Neural progenitor cell (in vitro differentiated cells): Measurements from ENCODE around the gene COX10. TPM values are rescaled to one million over a fixed set of nuclear protein-coding genes. Genes with fewer than 3 reads are reported as not detected.

Source experiments
- DNase-seq: peaks from one replicate; pipeline ENCODE4 v3.0.0-alpha.2; 2016; ENCODE audit warnings: low spot score
- H2AFZ ChIP-seq: fragments of 200-600 bp; sonication (generic); replicated peaks from 2 replicates; pipeline ENCODE4 v1.6.1; 2016; ENCODE audit warnings: antibody characterized with exemption
- H3F3A ChIP-seq: fragments of 200-600 bp; sonication (generic); 2 replicates; pipeline ENCODE4 v1.6.1; 2016; ENCODE audit warnings: antibody characterized with exemption, low read depth
- H3K27ac ChIP-seq: fragments of 200-600 bp; sonication (generic); 2 replicates; pipeline ENCODE4 v1.5.1; 2016; ENCODE audit warnings: mild to moderate bottlenecking
- H3K27me3 ChIP-seq: fragments of 200-600 bp; sonication (generic); 2 replicates; pipeline ENCODE4 v1.6.1; 2016; ENCODE audit warnings: mild to moderate bottlenecking, moderate library complexity
- H3K36me3 ChIP-seq: fragments of 200-600 bp; sonication (generic); 2 replicates; pipeline ENCODE4 v1.5.1; 2016
- H3K4me1 ChIP-seq: fragments of 200-600 bp; sonication (generic); 2 replicates; pipeline ENCODE4 v1.6.1; 2016; ENCODE audit warnings: mixed run types
- H3K4me2 ChIP-seq: fragments of 200-600 bp; sonication (generic); 2 replicates; pipeline ENCODE4 v1.6.1; 2016
- H3K4me3 ChIP-seq: fragments of 200-600 bp; sonication (generic); 2 replicates; pipeline ENCODE4 v1.5.1; 2016
- H3K79me2 ChIP-seq: fragments of 200-600 bp; sonication (generic); 2 replicates; pipeline ENCODE4 v1.6.1; 2016; ENCODE audit warnings: low read depth
- H3K9ac ChIP-seq: fragments of 200-600 bp; sonication (generic); 2 replicates; pipeline ENCODE4 v1.6.1; 2016
- H3K9me3 ChIP-seq: fragments of 200-600 bp; sonication (generic); 2 replicates; pipeline ENCODE4 v1.5.1; 2016; ENCODE audit warnings: low read depth
- H4K20me1 ChIP-seq: fragments of 200-600 bp; sonication (generic); 2 replicates; pipeline ENCODE4 v1.6.1; 2016; ENCODE audit warnings: low read depth
- H3K27ac Mint-ChIP-seq: 3 replicates; pipeline ENCODE4 v1.8.0; 2021; ENCODE audit warnings: mixed read lengths
- H3K27me3 Mint-ChIP-seq: 2 replicates; pipeline ENCODE4 v1.8.0; 2022; ENCODE audit warnings: low read depth, mild to moderate bottlenecking, inconsistent platforms, moderate library complexity, mixed read lengths; ENCODE audit not compliant: insufficient read depth
- H3K36me3 Mint-ChIP-seq: 3 replicates; pipeline ENCODE4 v1.8.0; 2021; ENCODE audit warnings: mixed read lengths
- H3K4me1 Mint-ChIP-seq: 3 replicates; pipeline ENCODE4 v1.8.0; 2021; ENCODE audit warnings: mixed read lengths
- H3K4me3 Mint-ChIP-seq: 3 replicates; pipeline ENCODE4 v1.8.0; 2021; ENCODE audit warnings: mild to moderate bottlenecking, moderate library complexity, mixed read lengths
- H3K9me3 Mint-ChIP-seq: 3 replicates; pipeline ENCODE4 v1.8.0; 2020; ENCODE audit warnings: mixed read lengths
- EZH2 ChIP-seq: fragments of 200-600 bp; sonication (generic); IDR thresholded peaks from 2 replicates; pipeline ENCODE4 v1.6.1; 2017; ENCODE audit warnings: antibody characterized with exemption, mild to moderate bottlenecking, moderate library complexity
- EZH2phosphoT487 ChIP-seq: fragments of 200-600 bp; sonication (generic); IDR thresholded peaks from 2 replicates; pipeline ENCODE4 v1.6.1; 2017; ENCODE audit warnings: antibody characterized with exemption
- total RNA-seq: library from RNA; depleted of rRNA; stranded (reverse); fragments of >200 nt; gene quantifications from 2 replicates; pipeline ENCODE4 v1.2.3, GENCODE V29; 2015; ENCODE audit warnings: low replicate concordance
- TF ChIP-seq, protein P1 (sequence below): fragments of 200-600 bp; sonication (generic); IDR thresholded peaks from 2 replicates; pipeline ENCODE4 v1.5.1; 2017; ENCODE audit warnings: antibody characterized with exemption, mild to moderate bottlenecking

COX10 gene
- total RNA-seq, 1 donor from 2014 or later = 18.0 TPM

DNA sequence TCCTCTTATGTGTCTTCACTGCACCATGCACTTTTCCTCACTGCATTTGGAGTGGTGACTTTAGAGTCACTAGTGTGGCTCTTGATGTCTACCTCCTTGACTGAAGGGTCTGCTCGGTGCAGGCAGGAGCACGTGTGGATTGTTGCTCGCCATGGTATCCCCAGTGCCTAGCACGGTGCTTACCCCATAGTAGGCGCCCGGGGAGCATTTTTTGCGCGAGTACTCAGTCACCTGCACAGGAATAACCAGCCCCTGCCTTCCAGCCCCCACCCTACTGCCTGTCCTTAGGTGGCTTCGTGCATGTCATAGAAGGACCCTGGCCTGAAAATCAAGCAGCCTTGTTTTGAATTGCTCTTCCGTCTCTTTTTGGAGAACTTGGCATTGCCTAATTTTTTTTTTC, 136.1 kb downstream of the COX10 start:
- DNase-seq = no peak
- H3K36me3 ChIP-seq = no peaks in the 10 kb centered on the region
- Mint-ChIP-seq H3K4me3 (no peak overlapping the region), H3K9me3 (no peaks in the 10 kb centered on the region), H3K27me3 (no peaks in the 10 kb centered on the region), H3K27ac (no peak overlapping the region), H3K36me3 (peaks cover 12% of the 10 kb centered on the region), H3K4me1 (peaks cover 2% of the 10 kb centered on the region)
- H3K4me2 ChIP-seq = no peak overlapping the region
- H3K9me3 ChIP-seq = no peaks in the 10 kb centered on the region
- H4K20me1 ChIP-seq = peaks cover 4% of the 10 kb centered on the region
- H2AFZ ChIP-seq = no peak overlapping the region
- H3K27ac ChIP-seq = no peak overlapping the region
- no peak overlapping the region for H3K4me3 ChIP-seq
- no peaks in the 10 kb centered on the region for H3K27me3 ChIP-seq
- no peak for TF ChIP-seq EZH2
- TF ChIP-seq, protein P1, sequence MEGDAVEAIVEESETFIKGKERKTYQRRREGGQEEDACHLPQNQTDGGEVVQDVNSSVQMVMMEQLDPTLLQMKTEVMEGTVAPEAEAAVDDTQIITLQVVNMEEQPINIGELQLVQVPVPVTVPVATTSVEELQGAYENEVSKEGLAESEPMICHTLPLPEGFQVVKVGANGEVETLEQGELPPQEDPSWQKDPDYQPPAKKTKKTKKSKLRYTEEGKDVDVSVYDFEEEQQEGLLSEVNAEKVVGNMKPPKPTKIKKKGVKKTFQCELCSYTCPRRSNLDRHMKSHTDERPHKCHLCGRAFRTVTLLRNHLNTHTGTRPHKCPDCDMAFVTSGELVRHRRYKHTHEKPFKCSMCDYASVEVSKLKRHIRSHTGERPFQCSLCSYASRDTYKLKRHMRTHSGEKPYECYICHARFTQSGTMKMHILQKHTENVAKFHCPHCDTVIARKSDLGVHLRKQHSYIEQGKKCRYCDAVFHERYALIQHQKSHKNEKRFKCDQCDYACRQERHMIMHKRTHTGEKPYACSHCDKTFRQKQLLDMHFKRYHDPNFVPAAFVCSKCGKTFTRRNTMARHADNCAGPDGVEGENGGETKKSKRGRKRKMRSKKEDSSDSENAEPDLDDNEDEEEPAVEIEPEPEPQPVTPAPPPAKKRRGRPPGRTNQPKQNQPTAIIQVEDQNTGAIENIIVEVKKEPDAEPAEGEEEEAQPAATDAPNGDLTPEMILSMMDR = no peak
- TF ChIP-seq EZH2phosphoT487 = no peak
- H3F3A ChIP-seq = no peaks in the 10 kb centered on the region
- H3K4me1 ChIP-seq = no peaks in the 10 kb centered on the region
- H3K9ac ChIP-seq = no peak overlapping the region
- no peaks in the 10 kb centered on the region for H3K79me2 ChIP-seq

DNA sequence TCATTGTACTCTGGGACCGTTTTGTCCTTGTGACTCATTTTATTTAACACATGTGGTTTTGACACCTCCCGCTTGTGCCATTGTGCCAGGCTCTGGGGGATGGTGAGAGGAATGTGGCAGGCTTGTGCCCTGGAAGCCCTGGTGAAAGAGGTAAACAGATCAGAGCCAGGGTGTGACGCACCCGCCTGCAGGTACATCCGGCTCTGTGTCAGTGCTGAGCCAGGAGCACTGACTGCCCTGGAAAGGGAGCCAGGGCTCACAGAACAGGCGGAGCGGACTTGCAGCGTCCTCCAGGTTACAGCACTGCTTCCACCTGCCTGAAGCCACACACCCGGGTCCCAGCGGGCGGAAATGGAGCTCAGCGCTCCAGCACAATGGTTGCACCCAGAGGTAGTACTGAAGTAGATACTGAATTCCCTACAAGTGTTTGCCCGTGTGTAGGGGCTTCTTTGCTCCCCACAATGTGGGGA, 136.7 kb downstream of the COX10 start:
- no peaks in the 10 kb centered on the region for H3K27me3 Mint-ChIP-seq
- Histone ChIP-seq H3K9me3 (no peaks in the 10 kb centered on the region), H3K27ac (no peak overlapping the region), H3K4me3 (no peak overlapping the region), H3K36me3 (no peaks in the 10 kb centered on the region), H2AFZ (no peak overlapping the region), H4K20me1 (peaks cover 4% of the 10 kb centered on the region), H3K27me3 (no peaks in the 10 kb centered on the region), H3F3A (no peaks in the 10 kb centered on the region), H3K4me1 (no peaks in the 10 kb centered on the region), H3K79me2 (no peaks in the 10 kb centered on the region), H3K9ac (no peak overlapping the region), H3K4me2 (no peak overlapping the region)
- H3K4me1 Mint-ChIP-seq = no peaks in the 10 kb centered on the region
- H3K9me3 Mint-ChIP-seq = peaks cover 3% of the 10 kb centered on the region
- TF ChIP-seq EZH2phosphoT487 (no peak), EZH2 (no peak)
- TF ChIP-seq, protein P1 = no peak
- H3K27ac Mint-ChIP-seq = no peak overlapping the region
- no peak overlapping the region for H3K4me3 Mint-ChIP-seq
- peaks cover 18% of the 10 kb centered on the region for H3K36me3 Mint-ChIP-seq
- no peak for DNase-seq

DNA sequence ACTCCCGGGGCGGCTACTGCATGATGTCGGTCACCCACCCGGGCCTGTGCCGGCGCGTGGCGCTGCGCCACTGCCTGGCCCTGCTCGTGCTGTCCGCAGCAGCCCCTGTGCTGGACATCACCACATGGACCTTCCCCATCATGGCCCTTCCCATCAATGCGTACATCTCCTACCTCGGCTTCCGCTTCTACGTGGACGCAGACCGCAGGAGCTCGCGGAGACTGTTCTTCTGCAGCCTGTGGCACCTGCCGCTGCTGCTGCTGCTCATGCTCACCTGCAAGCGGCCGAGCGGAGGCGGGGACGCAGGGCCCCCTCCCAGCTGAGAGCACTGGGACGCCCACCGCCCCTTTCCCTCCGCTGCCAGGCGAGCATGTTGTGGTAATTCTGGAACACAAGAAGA, 137.6 kb downstream of the COX10 start:
- no peaks in the 10 kb centered on the region for H3K36me3 ChIP-seq
- no peaks in the 10 kb centered on the region for H3F3A ChIP-seq
- H3K4me1 ChIP-seq = no peaks in the 10 kb centered on the region
- no peak overlapping the region for H3K27ac ChIP-seq
- no peak for TF ChIP-seq EZH2
- TF ChIP-seq, protein P1 = no peak
- TF ChIP-seq EZH2phosphoT487 = no peak
- no peaks in the 10 kb centered on the region for H3K27me3 ChIP-seq
- H3K9me3 ChIP-seq = no peaks in the 10 kb centered on the region
- no peak overlapping the region for H2AFZ ChIP-seq
- no peak overlapping the region for H3K27ac Mint-ChIP-seq
- DNase-seq = no peak
- peaks cover 26% of the 10 kb centered on the region for H3K36me3 Mint-ChIP-seq
- H3K79me2 ChIP-seq = no peaks in the 10 kb centered on the region
- H4K20me1 ChIP-seq = peaks cover 4% of the 10 kb centered on the region
- H3K27me3 Mint-ChIP-seq = no peaks in the 10 kb centered on the region
- H3K4me2 ChIP-seq = no peak overlapping the region
- peaks cover 11% of the 10 kb centered on the region for H3K9me3 Mint-ChIP-seq
- H3K9ac ChIP-seq = no peak overlapping the region
- no peaks in the 10 kb centered on the region for H3K4me1 Mint-ChIP-seq
- H3K4me3 ChIP-seq = no peak overlapping the region
- H3K4me3 Mint-ChIP-seq = no peak overlapping the region
